Upper lobe of left lung (tissue), 6 donors: ENCODE data around the gene LIMCH1. TPM values are rescaled to one million over a fixed set of nuclear protein-coding genes. Genes with fewer than 3 reads are reported as not detected.

Experiments used
- ATAC-seq, 2 donors: fragments of 200-7000 bp; cut with Tn5 transposase; one replicate each; pipeline ENCODE4 v1.9.1; 2022; ENCODE audit warnings: mild to moderate bottlenecking in 2 of 2, moderate library complexity in 2 of 2; ENCODE audit not compliant: low FRiP score in 2 of 2
- DNase-seq, 2 donors: peaks; one replicate each; pipeline ENCODE4 v3.0.0-alpha.2; 2019 to 2020
- H3K27ac ChIP-seq, 4 donors: fragments of 200-600 bp; sonication (generic); one replicate each; pipeline ENCODE4 v1.5.1; 2016 to 2019
- H3K27me3 ChIP-seq, 4 donors: fragments of 200-600 bp; sonication (generic); one replicate each; pipeline ENCODE4 v1.5.1; 2017 to 2019
- H3K36me3 ChIP-seq, 4 donors: fragments of 200-600 bp; sonication (generic); one replicate each; pipeline ENCODE4 v1.5.1; 2016 to 2019
- H3K4me1 ChIP-seq, 4 donors: fragments of 200-600 bp; sonication (generic); one replicate each; pipeline ENCODE4 v1.5.1; 2018 to 2019
- H3K4me3 ChIP-seq, 4 donors: fragments of 200-600 bp; sonication (generic); one replicate each; pipeline ENCODE4 v1.5.1; 2017 to 2019; ENCODE audit warnings: mild to moderate bottlenecking in 2 of 4, moderate library complexity in 1 of 4
- H3K9me3 ChIP-seq, 4 donors: fragments of 200-600 bp; sonication (generic); one replicate each; pipeline ENCODE4 v1.5.1; 2018 to 2019
- CTCF ChIP-seq, 6 experiments: fragments of 450-650 bp in 4 of 6; fragments of 200-600 bp in 2 of 6; sonication (generic) in 2 of 6; IDR thresholded peaks; one replicate each; pipeline ENCODE4 v1.5.1; 2016 to 2019; ENCODE audit warnings: antibody characterized with exemption in 6 of 6
- EP300 ChIP-seq, 4 donors: sonication (generic); formaldehyde crosslinking; IDR thresholded peaks; one replicate each; pipeline ENCODE4 v1.5.1; 2017; ENCODE audit warnings: antibody characterized with exemption in 4 of 4, control low read depth in 2 of 4
- POLR2A ChIP-seq, 4 donors: fragments of 450-650 bp; IDR thresholded peaks; one replicate each; pipeline ENCODE4 v1.5.1; 2016 to 2017; ENCODE audit warnings: antibody characterized with exemption in 4 of 4, mild to moderate bottlenecking in 2 of 4
- POLR2AphosphoS5 ChIP-seq, 2 donors: sonication (generic); formaldehyde crosslinking; IDR thresholded peaks; one replicate each; pipeline ENCODE4 v1.5.1; 2017; ENCODE audit warnings: antibody characterized with exemption in 2 of 2
- WGBS, 2 donors: methylation state at CpG; one replicate each; pipeline ENCODE4 v1.1.5; 2017 to 2018; 5-methylcytosine and 5-hydroxymethylcytosine counted together
- total RNA-seq, 6 donors: library from RNA; depleted of rRNA in 4 of 6; stranded (reverse); fragments of >200 nt in 4 of 6; gene quantifications; one replicate each; pipeline versions ENCODE4 v1.1.0 to v1.2.1, GENCODE V29; 2016 to 2021
- donor health status: DM: no; HTN: no; CAD: no; lungs with moderate emphysema.
- donor health status: DM: no; HTN: yes; CAD: no; lungs with severe emphysema.

The LIMCH1 gene
- total RNA-seq, 6 donors from 2014 or later: 231 to 598 (median 331) TPM

GRCh38 chr4:41686893-41687292 is 148.9 kb downstream of the LIMCH1 start:
- WGBS, 2 donors: 92 to 93% methylated on average over 8 of the region's 8 CpGs
- Histone ChIP-seq H3K27ac (no peak overlapping the region), H3K27me3 (no peaks in the 10 kb centered on the region), H3K4me3 (no peak overlapping the region), H3K9me3 (no peaks in the 10 kb centered on the region), H3K36me3 (peaks cover 14 to 100% (median 49%) of the 10 kb centered on the region in 4 donors), H3K4me1 (no peaks in the 10 kb centered on the region)
- ATAC-seq (no peak), DNase-seq (no peak)
- TF ChIP-seq POLR2AphosphoS5 (IDR thresholded peaks at IDR 0.05) (no peak), CTCF (IDR thresholded peaks at IDR 0.05) (no peak), EP300 (IDR thresholded peaks at IDR 0.05) (no peak), POLR2A (IDR thresholded peaks at IDR 0.05) (no peak)

- H3K9me3 ChIP-seq: no peaks in the 10 kb centered on the region
- H3K4me1 ChIP-seq: no peaks in the 10 kb centered on the region
- ATAC-seq: no peak
- WGBS, 2 donors: 85 to 92% methylated on average over 5 of the region's 5 CpGs
- TF ChIP-seq POLR2A (IDR thresholded peaks at IDR 0.05): no peak
- TF ChIP-seq EP300 (IDR thresholded peaks at IDR 0.05): no peak
- no peak for TF ChIP-seq CTCF (IDR thresholded peaks at IDR 0.05)
- no peak for TF ChIP-seq POLR2AphosphoS5 (IDR thresholded peaks at IDR 0.05)
- H3K27ac ChIP-seq: no peak overlapping the region
- no peak for DNase-seq
- H3K36me3 ChIP-seq: peaks cover 11 to 97% (median 42%) of the 10 kb centered on the region in 4 donors
- H3K4me3 ChIP-seq: no peak overlapping the region
- H3K27me3 ChIP-seq: no peaks in the 10 kb centered on the region
Observed at GRCh38 chr4:41687971-41688370, 150.0 kb downstream of the LIMCH1 start.

- TF ChIP-seq EP300 (IDR thresholded peaks at IDR 0.05): no peak
- TF ChIP-seq CTCF (IDR thresholded peaks at IDR 0.05): peak; percentile 44 to 70 (median 65)
- Histone ChIP-seq H3K27me3 (no peaks in the 10 kb centered on the region), H3K36me3 (peaks cover 0 to 75% (median 25%) of the 10 kb centered on the region in 4 donors), H3K9me3 (no peaks in the 10 kb centered on the region), H3K4me1 (no peaks in the 10 kb centered on the region), H3K27ac (no peak overlapping the region), H3K4me3 (no peak overlapping the region)
- 58% methylated on average over 12 of the region's 12 CpGs for WGBS, 2 donors
- ATAC-seq (peak in 1 of 2 donors; percentile 84), DNase-seq (no peak)
Observed at GRCh38 chr4:41692717-41693345, 154.9 kb downstream of the LIMCH1 start.

GRCh38 chr4:41693629-41694028 is 155.7 kb downstream of the LIMCH1 start:
- 41 to 57% methylated on average over 2 of the region's 2 CpGs for WGBS, 2 donors
- Histone ChIP-seq H3K27ac (no peak overlapping the region), H3K36me3 (peaks cover 0 to 73% (median 18%) of the 10 kb centered on the region in 4 donors), H3K4me3 (no peak overlapping the region), H3K27me3 (no peaks in the 10 kb centered on the region), H3K9me3 (no peaks in the 10 kb centered on the region), H3K4me1 (no peaks in the 10 kb centered on the region)
- no peak for ATAC-seq
- DNase-seq: no peak
- peak in 2 of 6 experiments; percentile 8 to 15 for TF ChIP-seq CTCF (IDR thresholded peaks at IDR 0.05)
- no peak for TF ChIP-seq POLR2A (IDR thresholded peaks at IDR 0.05)
- TF ChIP-seq POLR2AphosphoS5 (IDR thresholded peaks at IDR 0.05): no peak

GRCh38 chr4:41696131-41696530 is 158.2 kb downstream of the LIMCH1 start:
- H3K27ac ChIP-seq: no peak overlapping the region
- H3K36me3 ChIP-seq: peaks cover 0 to 56% (median 6%) of the 10 kb centered on the region in 4 donors
- H3K9me3 ChIP-seq: no peaks in the 10 kb centered on the region
- DNase-seq (no peak), ATAC-seq (no peak)
- no peak overlapping the region for H3K4me3 ChIP-seq
- H3K4me1 ChIP-seq: no peaks in the 10 kb centered on the region
- TF ChIP-seq CTCF (IDR thresholded peaks at IDR 0.05): no peak
- no peak for TF ChIP-seq POLR2AphosphoS5 (IDR thresholded peaks at IDR 0.05)
- no peak for TF ChIP-seq EP300 (IDR thresholded peaks at IDR 0.05)
- TF ChIP-seq POLR2A (IDR thresholded peaks at IDR 0.05): no peak
- 87% methylated on average over 3 of the region's 3 CpGs for WGBS, 2 donors
- no peaks in the 10 kb centered on the region for H3K27me3 ChIP-seq
